T47D (cell line): ENCODE measurements around the gene MYO16.
"Not testable (repeated sequence)": the region's sequence is repeated elsewhere in the genome, so short reads cannot be mapped to it uniquely, and the experiment has no call there.

ENCODE experiments used
- DNase-seq, 2 experiments: peaks; one replicate each; pipeline versions ENCODE4 v3.0.0 to v3.0.0-alpha.2; 2011 to 2012; ENCODE audit warnings: low read depth in 1 of 2, low spot score in 1 of 2
- JUND ChIP-seq: IDR thresholded peaks from 2 replicates; pipeline ENCODE4 v1.6.1; 2012; ENCODE audit warnings: low read depth
- in situ Hi-C: cut with HindIII; loops from 2 replicates; pipeline ENCODE4 v1.10.0; 2016; ENCODE audit warnings: low sequenced_read_pairs, low pct_unique_long_range_greater_than_20kb

Gene MYO16

DNA sequence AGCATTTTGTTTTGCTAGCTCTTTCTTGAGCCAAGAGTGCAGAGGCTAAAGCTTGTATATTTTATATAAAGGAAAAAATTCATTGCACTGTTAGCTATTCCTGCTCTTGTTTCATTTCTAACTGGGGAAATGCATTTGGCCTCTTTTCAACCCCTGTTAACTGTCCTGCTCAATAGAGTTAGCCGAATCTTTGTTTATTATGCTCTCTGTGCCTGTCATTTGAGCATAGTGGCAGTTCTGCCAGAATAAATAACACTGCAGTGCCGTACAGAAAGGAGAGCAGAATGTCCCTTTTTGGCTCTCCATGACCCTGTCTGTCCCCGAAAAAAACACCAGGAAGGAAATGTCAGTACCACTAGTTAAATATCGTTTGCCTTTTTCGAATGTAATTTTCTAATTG lies 350.8 kb downstream of the MYO16 start:
- DNase-seq, result no peak
- in situ Hi-C loops, result no loop called here
- no peak for TF ChIP-seq JUND

DNA sequence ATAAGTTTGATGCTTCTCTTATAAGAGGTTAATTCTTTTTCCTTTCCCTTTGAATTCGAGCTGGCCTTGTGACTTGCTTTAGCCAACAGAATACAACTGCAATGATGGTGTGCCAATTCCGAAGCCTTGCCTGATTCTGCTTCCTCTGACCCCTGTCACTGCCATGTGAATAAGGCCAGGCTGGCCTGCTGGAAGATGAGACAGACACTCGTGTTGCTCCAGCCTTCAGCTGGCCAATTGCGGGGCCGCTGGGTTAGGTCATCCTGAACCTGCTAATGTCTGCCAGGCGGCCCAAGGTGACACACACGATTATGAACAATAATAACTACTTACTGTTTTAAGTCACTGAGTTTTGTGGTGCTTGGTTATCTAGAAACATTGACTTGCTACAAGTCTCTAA lies 352.0 kb downstream of the MYO16 start:
- TF ChIP-seq JUND, result no peak
- in situ Hi-C loops, result no loop called here
- DNase-seq, result no peak

DNA sequence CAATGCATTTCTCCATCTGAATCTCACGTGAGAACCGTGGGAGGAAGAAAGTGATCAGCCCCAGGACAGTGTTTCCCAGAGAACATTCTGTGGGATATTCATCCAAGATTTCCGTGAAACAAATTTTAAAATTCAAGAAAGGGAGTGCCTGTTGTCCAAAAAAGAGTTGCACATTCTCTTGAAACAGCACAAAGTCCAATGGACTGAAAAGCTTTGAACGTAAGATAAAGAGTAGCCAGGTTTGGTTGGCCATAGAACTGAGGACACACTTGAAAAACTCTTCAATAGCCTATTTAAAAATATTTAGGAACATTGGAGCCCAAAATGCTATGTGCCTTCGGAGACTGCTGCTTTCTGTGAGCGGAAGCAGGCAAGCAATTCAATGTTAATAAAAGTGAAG lies 353.9 kb downstream of the MYO16 start:
- in situ Hi-C loops, result no loop called here
- DNase-seq, result no peak
- no peak for TF ChIP-seq JUND

DNA sequence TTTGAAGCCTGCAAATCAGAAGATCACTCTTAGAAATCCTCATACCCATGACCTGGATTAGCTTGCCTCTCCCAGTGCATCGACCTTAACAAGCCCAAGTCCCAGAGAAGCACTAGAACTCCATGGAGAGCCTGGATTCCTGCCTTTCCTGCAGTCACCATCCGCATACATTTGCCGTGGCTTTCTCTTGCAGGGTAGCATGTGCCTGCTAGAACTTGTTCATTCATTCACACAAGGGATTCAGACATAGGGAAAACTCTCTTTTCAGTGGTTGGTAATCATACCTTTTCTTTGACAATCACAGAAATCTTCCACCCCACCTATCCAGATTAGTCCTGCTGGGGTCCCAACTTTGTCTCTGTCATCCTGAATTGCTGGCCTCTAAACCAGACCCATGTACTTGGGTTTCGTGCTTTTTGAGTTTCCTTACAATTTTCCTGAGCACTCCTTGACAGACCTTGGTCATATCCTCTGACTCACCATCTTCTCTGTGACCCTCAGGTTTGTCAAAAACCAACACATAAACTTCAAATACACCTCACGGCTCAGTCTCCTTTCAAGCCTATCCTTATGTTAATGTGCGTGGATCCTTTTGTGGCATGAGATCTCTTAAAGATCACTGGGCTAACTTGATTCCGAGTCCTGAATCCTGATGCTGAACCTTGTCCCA lies 355.0 kb downstream of the MYO16 start:
- TF ChIP-seq JUND, result no peak
- in situ Hi-C loops, result no loop called here
- no peak for DNase-seq

DNA sequence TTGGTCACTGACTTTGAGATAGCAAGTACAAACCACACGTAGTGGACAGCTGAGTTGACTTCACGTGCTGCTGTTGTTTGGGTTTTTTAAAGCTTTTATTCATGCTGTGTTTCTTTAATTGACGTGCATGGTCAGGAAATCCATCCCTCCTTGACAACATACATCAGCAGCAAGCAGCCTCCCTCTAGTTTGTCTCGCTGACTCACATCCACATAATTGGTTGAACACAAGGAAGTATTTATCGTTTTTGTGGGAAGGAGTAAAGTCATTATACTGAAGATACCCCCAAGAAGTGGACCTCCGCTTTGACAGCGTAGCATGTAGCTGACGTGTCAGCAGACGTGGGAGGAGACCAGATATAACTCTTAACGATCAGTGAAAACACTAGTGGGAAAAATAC lies 355.8 kb downstream of the MYO16 start:
- in situ Hi-C loops, result no loop called here
- TF ChIP-seq JUND, result no peak
- no peak for DNase-seq

DNA sequence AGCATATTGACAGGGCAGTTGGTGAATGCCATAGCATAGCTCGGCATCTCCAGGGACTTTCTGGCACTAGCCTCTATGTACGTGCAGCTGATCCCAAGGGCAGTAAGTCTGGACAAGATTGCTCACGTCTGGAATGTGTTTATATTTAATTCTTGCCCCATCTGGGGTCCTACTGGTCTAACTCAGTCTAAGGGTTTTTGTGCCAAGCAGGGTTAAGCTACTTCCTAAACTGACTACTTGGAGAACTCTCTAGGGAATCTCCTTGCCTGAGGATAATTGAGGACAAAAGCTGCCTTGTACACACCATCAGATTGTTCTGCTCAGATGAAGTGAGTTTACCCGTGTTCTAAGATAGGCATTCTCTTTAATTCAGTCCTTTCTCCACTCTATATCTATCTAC lies 358.1 kb downstream of the MYO16 start:
- DNase-seq, result no peak
- in situ Hi-C loops, result no loop called here
- no peak for TF ChIP-seq JUND

DNA sequence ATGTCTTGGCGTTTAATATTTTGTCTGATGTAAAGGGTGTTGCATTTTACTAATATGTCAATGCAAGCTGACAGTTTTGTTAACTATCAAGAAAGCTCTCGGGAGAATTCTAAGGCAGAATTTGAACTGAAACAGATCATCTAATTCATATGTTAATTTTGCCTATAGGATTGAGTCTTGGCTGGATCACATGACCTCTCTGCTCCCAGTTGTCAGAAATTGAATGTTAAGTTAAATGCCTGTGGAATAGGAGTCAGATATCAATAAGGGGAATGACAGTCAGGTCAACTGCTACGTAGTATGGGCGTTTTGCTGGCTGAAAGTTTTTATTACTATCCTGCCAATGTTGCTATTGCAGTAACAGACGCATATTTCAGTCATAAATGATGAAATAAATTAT lies 358.5 kb downstream of the MYO16 start:
- DNase-seq, result no peak
- in situ Hi-C loops, result no loop called here
- TF ChIP-seq JUND, result no peak

DNA sequence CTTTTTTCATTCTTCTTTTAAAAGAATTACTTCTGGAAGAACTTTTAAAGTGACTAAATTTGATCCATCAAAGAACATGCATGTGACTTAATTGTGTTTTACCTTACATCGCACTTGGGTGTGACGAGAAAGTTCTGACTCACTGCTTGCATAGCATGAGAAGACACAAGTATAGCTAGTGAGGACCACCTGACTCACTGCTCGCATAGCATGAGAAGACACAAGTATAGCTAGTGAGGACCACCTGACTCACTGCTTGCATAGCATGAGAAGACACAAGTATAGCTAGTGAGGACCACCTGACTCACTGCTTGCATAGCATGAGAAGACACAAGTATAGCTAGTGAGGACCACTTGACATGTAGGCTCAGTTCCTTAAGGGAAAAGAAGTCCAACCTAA lies 362.0 kb downstream of the MYO16 start:
- DNase-seq, in situ Hi-C loops: not testable (repeated sequence)

DNA sequence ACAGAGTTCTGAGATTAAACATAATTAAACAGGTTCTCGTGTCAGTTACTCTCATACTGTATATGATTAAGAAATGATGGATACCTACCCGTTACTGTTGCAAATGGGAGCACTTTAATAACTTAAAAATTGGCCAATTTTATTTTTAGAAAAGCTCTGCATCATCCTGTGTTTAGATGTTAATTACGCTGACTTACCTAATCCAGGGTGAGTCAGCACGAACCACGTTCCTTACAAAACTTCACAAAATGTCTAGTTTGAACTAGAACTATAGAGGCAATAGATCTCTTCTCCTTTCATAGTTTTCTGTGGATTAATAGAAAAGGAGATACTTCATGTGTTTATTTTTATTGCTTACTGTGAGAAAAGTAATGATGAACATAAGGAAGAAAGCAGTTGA lies 363.9 kb downstream of the MYO16 start:
- no peak for DNase-seq
- in situ Hi-C loops, result no loop called here
- TF ChIP-seq JUND, result no peak

DNA sequence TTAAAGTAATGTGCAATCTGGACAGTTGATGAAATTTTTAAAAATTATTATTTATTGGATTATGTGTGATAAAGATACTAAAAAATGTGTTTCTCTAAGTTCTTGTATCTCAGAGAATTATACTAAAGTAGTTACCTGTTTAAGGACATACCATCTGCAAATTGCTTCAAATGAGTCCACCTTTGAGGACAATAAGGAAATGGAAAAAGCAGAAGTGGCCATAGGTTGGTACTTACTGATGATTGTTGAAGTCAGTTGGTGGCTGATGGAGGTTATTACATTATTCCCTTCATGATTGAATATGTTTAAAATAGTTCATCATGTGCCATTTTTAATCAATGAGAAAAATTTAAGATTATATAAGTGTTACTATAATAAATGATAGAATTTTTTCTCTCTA lies 367.0 kb downstream of the MYO16 start:
- in situ Hi-C loops, result no loop called here
- no peak for TF ChIP-seq JUND
- DNase-seq, result no peak

DNA sequence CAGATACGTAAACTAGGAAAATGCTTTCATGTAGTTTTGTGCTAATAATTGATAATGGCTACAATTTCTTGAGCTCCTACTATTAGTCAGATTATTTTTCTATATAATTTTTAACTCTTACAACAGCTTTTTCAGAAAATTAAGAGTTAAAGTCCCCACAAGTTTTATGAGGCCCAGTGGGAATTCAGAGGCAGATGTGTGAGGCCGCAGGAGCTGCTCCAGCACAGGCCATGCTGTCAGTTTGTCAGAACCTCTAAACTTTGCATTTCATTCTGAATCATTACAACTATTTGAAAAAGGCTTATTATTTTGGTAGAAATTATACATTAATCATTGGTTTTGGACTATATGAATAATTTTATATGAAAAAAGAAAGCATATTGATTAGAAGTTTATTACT lies 370.8 kb downstream of the MYO16 start:
- in situ Hi-C loops, result no loop called here
- no peak for TF ChIP-seq JUND
- DNase-seq, result no peak

DNA sequence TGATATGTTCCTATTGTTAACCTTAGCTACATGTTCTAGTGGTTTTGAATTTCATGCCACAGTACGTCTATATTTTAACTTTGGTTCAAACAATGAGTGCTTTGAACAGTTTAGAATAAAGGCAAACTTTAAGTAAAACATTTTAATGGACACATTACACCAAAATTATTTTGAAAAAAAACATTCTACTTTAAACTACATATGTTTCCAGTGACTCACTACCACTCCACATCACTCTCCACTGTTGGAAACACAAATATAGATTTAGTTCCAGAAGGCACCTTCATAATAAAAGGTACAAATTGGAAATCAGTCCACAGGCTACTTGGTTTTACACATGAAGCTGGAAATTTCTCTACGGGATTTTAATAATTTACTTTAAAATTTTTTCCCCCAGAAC lies 373.5 kb downstream of the MYO16 start:
- no peak for TF ChIP-seq JUND
- in situ Hi-C loops, result no loop called here
- DNase-seq, result no peak

DNA sequence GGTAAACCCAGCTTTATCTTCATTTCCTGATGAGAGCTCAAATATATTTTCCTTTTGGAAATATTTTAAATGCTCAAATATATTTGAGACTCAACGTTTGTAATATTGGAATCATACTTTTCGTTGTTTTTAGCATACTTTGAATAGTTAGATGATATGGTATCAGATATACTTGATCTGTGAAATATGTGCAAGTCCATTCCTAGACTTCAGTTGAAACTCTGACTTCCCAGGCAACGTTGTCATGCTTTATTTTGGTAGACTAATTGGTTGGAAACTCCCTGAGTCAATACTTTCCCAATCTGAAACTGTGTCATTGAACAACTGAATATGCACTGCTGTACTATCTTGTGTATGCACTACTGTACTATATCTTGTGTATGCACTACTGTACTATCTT lies 378.5 kb downstream of the MYO16 start:
- DNase-seq, result no peak
- in situ Hi-C loops, result no loop called here
- no peak for TF ChIP-seq JUND

DNA sequence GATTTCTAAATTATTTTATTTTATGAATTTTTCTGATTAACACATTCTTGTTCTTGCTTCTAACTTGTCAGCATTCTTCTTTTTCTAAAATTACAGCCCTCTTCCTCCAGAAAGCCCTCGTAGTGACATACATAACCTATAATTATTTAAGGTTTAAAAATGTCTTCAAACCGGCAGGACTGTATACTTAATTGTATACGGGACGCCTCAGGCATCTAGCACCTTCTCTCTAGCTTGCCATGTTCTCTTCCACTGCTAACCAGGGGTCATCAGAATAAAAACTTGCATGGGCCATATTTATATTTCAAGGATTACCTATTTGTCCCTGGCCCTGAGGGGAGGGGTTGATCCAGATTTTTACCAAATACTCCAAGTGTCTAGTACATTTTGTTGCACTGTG lies 380.3 kb downstream of the MYO16 start:
- TF ChIP-seq JUND, result no peak
- in situ Hi-C loops, result no loop called here
- DNase-seq, result no peak

DNA sequence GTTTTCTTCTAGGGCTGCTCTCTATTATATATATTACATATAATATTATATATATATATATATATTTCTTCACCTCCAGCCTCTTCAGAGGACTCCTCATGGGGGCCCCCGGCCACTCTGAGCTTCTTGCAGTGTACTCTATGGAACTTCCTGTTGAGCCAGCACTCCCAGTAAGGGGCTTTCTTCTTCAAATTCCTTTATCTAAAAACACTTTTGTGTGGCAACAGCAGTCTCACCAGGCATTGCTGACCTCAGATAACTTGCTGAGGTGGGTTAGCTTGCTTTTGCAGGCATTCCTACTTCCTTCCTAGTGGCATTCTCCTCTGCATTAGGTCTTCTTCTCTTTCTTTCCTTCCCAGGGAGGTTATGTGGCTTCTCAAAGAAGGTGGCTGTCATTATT lies 381.5 kb downstream of the MYO16 start:
- TF ChIP-seq JUND, result no peak
- in situ Hi-C loops, result no loop called here
- no peak for DNase-seq
